8988T (cell line): Measurements from ENCODE around the gene NOL8.

Source experiments
- DNase-seq: peaks from one replicate; pipeline ENCODE4 v3.0.0; 2011

The NOL8 gene

GRCh38 chr9:92325269-92325990 lies at the start of gene NOL8, which contains the start of gene CENPP:
Gene NOL8, minus strand, starts transcription at chr9:92325350. Its CDS starts 1,189 bp downstream, at chr9:92324161.
Gene CENPP, plus strand, starts transcription at chr9:92325953.
- DNase-seq, result peak; percentile 62

- no peak for DNase-seq
Observed at GRCh38 chr9:92373167-92373566, 48.0 kb upstream of the NOL8 start.

DNA sequence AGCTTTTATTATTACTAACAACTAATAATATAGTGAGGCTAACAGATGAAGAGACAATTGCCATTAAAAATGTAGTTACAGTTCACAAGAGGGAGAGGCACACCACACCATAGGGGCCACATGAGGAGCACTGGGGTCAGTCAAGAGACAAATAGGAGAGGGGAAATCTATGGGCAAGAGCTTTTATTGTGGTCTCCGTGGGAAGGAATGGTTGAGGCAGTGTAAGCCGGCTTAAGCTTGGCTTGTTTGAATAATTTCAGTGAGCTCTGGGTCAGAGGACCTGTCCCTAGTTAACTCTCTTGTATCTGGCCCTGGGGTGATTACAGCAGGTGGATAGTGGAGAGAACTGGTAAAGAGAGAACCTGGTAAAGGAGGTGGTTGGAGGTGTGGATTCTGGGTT lies 43.9 kb upstream of the NOL8 start:
- DNase-seq, result no peak

DNA sequence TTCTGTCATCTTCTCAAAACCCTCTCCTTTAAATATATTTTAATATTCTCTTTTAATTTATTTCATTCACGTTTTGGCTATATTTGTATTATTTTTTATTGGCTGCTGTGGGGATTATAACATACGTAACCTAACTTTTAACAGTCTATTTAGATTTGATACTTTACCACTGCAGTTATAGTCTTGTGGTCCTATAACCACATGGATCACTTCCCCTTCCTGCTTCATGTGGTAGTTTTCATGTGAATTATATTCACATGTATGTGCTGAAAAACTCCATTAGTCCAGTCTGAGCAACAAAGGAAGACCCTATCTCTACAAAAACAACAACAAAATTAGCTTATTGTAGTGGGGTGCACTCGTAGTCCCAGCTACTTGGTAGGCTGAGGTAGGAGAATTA lies 34.9 kb upstream of the NOL8 start:
- DNase-seq, result no peak

GRCh38 chr9:92359394-92359995 lies 34.3 kb upstream of the NOL8 start:
- DNase-seq, result no peak

- DNase-seq, result no peak
Observed at GRCh38 chr9:92353051-92353450, 27.9 kb upstream of the NOL8 start.

- no peak for DNase-seq
Observed at GRCh38 chr9:92350740-92351133, 25.6 kb upstream of the NOL8 start.

GRCh38 chr9:92349771-92350739 lies 24.9 kb upstream of the NOL8 start:
- no peak for DNase-seq

DNA sequence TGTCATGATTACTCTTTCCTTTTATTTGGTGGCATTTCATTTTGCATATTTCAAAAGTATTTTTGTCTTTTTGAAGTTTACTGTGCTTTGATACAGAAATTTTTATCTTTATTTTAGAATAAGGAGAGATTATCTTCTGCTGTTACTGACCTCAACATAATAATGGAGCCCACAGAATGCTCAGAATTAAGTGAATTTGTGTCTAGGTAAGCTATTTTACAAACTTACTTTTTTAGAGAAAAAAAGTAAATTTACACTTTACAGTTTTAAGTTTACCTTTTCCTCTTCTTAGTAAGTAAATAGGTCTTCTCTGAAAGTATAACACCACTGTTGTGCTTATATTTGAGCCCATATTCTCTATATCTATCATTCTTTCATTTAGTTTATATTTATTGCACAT lies 20.4 kb upstream of the NOL8 start:
- no peak for DNase-seq

DNA sequence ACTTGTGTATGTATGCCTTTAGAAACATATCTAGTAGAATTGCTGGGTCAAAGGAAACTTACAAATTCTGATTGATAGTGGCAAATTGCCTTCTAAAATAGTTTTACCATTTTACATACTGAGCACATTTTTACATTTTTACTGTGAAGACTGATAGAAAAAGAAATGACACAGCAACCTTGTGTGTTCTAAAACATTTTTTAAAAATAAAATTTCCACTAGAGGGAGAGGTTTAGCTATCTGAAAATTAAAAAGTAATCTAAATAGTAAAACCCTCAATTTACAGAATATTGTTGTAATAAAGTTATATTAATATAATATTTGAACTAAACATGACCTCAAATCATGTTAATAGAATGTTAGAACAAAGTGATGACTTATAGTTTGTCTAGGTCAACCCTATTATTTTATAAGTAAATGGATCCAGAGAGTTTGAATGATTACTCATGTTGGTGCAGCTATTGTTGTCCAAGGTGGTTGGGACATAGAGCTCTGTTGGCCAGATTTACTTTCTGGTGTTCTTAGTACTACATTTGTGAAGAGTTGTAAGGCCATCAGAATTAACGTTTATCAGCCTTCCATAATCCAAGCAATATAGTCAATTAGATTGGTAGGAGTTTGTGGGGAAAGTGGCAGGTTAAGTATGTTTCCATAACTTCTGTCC lies 17.8 kb upstream of the NOL8 start:
- DNase-seq, result no peak

- no peak for DNase-seq
Observed at GRCh38 chr9:92341578-92341977, 16.4 kb upstream of the NOL8 start.

DNA sequence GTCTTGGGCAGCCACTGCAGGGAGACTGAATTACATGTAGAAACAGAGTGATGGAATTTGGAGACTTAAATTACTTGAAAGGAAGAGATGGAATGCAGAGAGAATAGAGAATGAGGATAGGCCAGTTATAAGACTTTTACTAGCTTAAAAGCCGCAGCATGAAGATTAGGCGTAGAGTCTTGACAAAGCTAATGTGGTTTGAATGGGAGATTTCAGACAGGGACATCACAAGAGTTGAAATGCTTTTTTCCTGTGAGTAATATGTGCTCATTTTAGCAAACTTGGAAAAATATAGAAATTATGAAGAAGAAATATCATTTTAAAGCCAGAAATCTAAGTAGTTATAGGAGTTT lies 8.1 kb upstream of the NOL8 start:
- no peak for DNase-seq

- DNase-seq, result no peak
Observed at GRCh38 chr9:92332577-92333281, 7.6 kb upstream of the NOL8 start.

GRCh38 chr9:92328225-92328624 lies 3.1 kb upstream of the NOL8 start:
- DNase-seq, result no peak

- no peak for DNase-seq
Observed at GRCh38 chr9:92327283-92327850, 2.2 kb upstream of the NOL8 start.

GRCh38 chr9:92325991-92326500 lies 896 bp upstream of the NOL8 start:
- peak; percentile 7 for DNase-seq

GRCh38 chr9:92324889-92325268 lies 271 bp downstream of the NOL8 start:
- peak; percentile 12 for DNase-seq

DNA sequence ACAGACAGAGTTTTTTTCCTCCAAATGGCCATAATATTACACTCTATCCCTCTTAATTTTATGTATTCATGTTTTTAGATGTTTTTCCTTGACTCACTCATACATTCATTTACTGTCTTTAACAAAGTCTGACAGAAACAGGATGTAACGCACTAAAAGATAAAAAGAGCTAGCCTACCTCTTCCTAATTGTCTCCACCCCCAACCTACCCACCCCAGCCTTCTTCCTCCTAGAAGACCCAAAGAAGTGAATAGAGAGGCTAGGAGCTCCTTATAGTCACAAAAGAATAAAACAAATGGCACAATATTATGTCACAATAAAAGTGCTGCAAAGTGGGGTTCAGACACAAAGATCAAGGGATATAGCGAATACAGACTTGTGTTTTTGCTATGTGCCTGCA lies 719 bp downstream of the NOL8 start:
- DNase-seq, result no peak

DNA sequence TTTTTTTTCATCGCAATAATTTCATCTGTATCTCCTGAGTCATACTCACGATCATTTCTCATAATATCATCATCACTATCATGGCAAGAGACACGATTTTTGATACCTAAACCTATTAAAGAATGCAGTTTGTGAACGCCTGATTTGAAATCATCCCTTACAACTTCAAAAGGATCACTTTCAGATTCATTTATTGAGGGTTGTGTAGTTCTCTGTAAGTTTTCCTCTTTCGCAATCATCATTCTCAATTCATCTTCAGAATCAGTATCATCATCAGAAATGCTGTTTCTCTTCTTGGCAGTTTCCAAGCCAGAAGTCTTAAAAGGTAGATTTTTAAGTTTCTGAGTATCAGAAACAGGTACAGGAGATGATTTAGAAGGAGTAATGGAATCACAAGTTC lies 9.7 kb downstream of the NOL8 start:
- DNase-seq, result no peak

DNA sequence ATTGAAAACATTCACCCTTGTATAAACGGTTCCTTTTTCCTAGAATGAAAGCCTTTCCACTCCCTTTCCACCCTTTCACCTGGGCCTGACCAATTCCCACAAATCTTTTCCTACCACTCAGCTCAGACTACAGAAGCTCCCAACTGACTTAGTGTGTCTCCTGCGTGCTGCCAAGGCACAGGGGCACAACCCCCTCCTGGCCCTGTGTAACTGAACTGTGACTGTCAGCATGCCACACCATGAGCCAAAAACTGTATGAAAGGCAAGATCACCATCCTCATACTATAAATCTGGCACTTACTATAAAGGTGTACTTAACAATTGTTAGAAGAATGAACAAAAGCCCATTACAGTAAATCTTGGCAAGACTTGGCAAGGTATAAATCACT lies 11.5 kb downstream of the NOL8 start:
- no peak for DNase-seq

DNA sequence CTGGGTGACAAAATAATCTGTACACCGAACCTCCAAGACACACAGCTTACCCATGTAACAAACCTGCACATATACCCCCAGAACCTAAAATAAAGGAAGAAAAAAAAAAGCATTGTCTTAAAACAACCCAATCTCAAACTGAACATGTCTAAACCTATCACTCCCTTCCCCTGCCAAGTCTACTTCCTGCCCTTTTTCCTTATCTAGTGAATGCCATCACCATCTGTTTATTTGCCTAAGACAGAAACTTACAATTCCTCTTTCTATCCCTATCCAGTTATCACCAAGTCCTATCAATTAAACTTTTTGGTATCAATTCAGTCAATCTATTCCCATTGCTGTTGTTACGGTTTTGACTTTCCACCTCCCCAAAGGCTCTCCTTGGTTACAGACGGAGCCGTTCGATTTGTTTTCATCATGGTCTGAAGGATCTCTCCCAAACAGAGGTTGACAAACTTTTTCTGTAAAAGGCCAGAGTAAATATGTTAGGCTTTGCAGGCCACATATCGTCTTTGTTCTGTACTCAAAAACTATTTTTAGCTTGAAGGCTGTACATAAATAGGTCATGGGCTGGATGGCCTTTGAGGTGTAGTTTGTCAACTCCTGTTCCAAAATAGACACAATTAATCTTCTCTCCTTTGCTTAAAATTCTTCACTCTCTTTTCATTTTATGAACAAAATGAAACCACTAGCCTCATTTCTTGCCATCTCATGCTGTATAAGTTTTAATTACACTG lies 12.1 kb downstream of the NOL8 start:
- DNase-seq, result no peak
